ENCODE results near the gene DDOST. TPM values are rescaled to one million over a fixed set of nuclear protein-coding genes. Genes with fewer than 3 reads are reported as not detected.
A peak's percentile ranks its signal among the peaks of the same experiment; 100 is the strongest.

The DDOST gene
- polyA plus RNA-seq, 1 donor (not counting 4 experiments of a cell fraction or from before 2014, with no cell fraction given) = 263 TPM

GRCh38 chr1:20641975-20642374 lies 19.2 kb downstream of the DDOST start:
- Histone ChIP-seq H3K9me1 (ENCODE audit: control insufficient read depth, extremely low read depth, insufficient read depth, low read length) (no peaks in the 10 kb centered on the region), H3K27me3 (ENCODE audit: control insufficient read depth, extremely low read depth, insufficient read depth, low read length) (no peaks in the 10 kb centered on the region), H4K20me1 (ENCODE audit: control insufficient read depth, extremely low read depth, insufficient read depth, low read length) (no peaks in the 10 kb centered on the region), H2AFZ (ENCODE audit: control insufficient read depth, low read length) (no peak overlapping the region), H3K79me2 (ENCODE audit: control insufficient read depth, insufficient read depth, low read length) (no peaks in the 10 kb centered on the region), H3K36me3 (ENCODE audit: control insufficient read depth in 2 of 2, extremely low read depth in 1 of 2, insufficient read depth in 2 of 2, low read length in 2 of 2) (peaks cover 20 to 38% of the 10 kb centered on the region in 2 experiments), H3K9ac (ENCODE audit: control insufficient read depth, extremely low read depth, insufficient read depth, low read length) (no peak overlapping the region), H3K4me3 (ENCODE audit: control insufficient read depth in 2 of 3, extremely low read depth in 1 of 3, insufficient read depth in 2 of 3, low read depth in 1 of 3, low read length in 3 of 3) (no peak overlapping the region), H3K27ac (ENCODE audit: control insufficient read depth, insufficient read depth, low read length) (no peak overlapping the region), H3K9me3 (ENCODE audit: control insufficient read depth, low read depth, low read length) (no peaks in the 10 kb centered on the region), H3K4me2 (ENCODE audit: control insufficient read depth, extremely low read depth, insufficient read depth, low read depth, low read length) (no peak overlapping the region), H3K4me1 (ENCODE audit: control insufficient read depth, extremely low read depth, insufficient read depth, low read length) (no peaks in the 10 kb centered on the region)
- DNase-seq (ENCODE audit: low read depth, low spot score) (no peak), FAIRE-seq (no peak)
- TF ChIP-seq, protein P1, sequence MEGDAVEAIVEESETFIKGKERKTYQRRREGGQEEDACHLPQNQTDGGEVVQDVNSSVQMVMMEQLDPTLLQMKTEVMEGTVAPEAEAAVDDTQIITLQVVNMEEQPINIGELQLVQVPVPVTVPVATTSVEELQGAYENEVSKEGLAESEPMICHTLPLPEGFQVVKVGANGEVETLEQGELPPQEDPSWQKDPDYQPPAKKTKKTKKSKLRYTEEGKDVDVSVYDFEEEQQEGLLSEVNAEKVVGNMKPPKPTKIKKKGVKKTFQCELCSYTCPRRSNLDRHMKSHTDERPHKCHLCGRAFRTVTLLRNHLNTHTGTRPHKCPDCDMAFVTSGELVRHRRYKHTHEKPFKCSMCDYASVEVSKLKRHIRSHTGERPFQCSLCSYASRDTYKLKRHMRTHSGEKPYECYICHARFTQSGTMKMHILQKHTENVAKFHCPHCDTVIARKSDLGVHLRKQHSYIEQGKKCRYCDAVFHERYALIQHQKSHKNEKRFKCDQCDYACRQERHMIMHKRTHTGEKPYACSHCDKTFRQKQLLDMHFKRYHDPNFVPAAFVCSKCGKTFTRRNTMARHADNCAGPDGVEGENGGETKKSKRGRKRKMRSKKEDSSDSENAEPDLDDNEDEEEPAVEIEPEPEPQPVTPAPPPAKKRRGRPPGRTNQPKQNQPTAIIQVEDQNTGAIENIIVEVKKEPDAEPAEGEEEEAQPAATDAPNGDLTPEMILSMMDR (optimal IDR thresholded peaks at IDR 0.05 in 1 of 3, IDR thresholded peaks at IDR 0.05 in 1 of 3, conservative IDR thresholded peaks at IDR 0.05 in 1 of 3; ENCODE audit: extremely low read depth in 1 of 3, insufficient read depth in 2 of 3, low read length in 3 of 3) = no peak
- TF ChIP-seq EZH2 (IDR thresholded peaks at IDR 0.05; ENCODE audit: low read length) = no peak
- dilution Hi-C loops (cut with MboI; ENCODE audit: extremely low pct_ligation_motif_present, low sequenced_read_pairs) = no loop called here

DNA sequence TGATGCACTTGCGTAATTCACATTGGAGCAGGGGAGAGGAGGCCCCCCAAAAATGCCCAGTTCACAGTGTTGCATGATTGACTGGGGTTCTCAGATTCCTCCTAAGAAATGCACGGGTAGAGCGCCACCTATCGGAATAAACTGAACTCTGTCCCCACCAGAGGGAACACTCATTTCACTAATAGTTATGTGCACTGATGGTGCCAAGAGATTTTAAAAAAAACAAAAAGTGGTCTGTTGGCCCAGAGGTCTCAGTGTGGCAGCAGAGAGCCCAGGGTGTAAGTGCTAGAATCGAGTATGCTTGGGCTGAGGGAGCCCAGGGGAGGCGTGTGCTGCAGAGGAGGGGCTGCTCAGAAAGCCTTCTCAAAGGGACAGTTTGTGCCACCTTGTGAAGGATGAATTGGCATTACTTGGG lies 21.0 kb downstream of the DDOST start:
- no peak overlapping the region for H3K9ac ChIP-seq (ENCODE audit: control insufficient read depth, extremely low read depth, insufficient read depth, low read length)
- no peak overlapping the region for H3K4me2 ChIP-seq (ENCODE audit: control insufficient read depth, extremely low read depth, insufficient read depth, low read depth, low read length)
- H2AFZ ChIP-seq (ENCODE audit: control insufficient read depth, low read length) = no peak overlapping the region
- H3K36me3 ChIP-seq (ENCODE audit: control insufficient read depth in 2 of 2, extremely low read depth in 1 of 2, insufficient read depth in 2 of 2, low read length in 2 of 2) = peaks cover 13 to 33% of the 10 kb centered on the region in 2 experiments
- H3K9me3 ChIP-seq (ENCODE audit: control insufficient read depth, low read depth, low read length) = no peaks in the 10 kb centered on the region
- FAIRE-seq (peak; percentile 85), DNase-seq (ENCODE audit: low read depth, low spot score) (no peak)
- no peaks in the 10 kb centered on the region for H3K9me1 ChIP-seq (ENCODE audit: control insufficient read depth, extremely low read depth, insufficient read depth, low read length)
- H3K4me1 ChIP-seq (ENCODE audit: control insufficient read depth, extremely low read depth, insufficient read depth, low read length) = no peaks in the 10 kb centered on the region
- TF ChIP-seq, protein P1 (optimal IDR thresholded peaks at IDR 0.05 in 1 of 3, IDR thresholded peaks at IDR 0.05 in 1 of 3, conservative IDR thresholded peaks at IDR 0.05 in 1 of 3; ENCODE audit: extremely low read depth in 1 of 3, insufficient read depth in 2 of 3, low read length in 3 of 3) = peak; percentile 73 to 84 (median 78)
- no peak for TF ChIP-seq EZH2 (IDR thresholded peaks at IDR 0.05; ENCODE audit: low read length)
- no peaks in the 10 kb centered on the region for H3K79me2 ChIP-seq (ENCODE audit: control insufficient read depth, insufficient read depth, low read length)
- no peak overlapping the region for H3K27ac ChIP-seq (ENCODE audit: control insufficient read depth, insufficient read depth, low read length)
- H3K4me3 ChIP-seq (ENCODE audit: control insufficient read depth in 2 of 3, extremely low read depth in 1 of 3, insufficient read depth in 2 of 3, low read depth in 1 of 3, low read length in 3 of 3) = no peak overlapping the region
- H3K27me3 ChIP-seq (ENCODE audit: control insufficient read depth, extremely low read depth, insufficient read depth, low read length) = no peaks in the 10 kb centered on the region
- dilution Hi-C loops (cut with MboI; ENCODE audit: extremely low pct_ligation_motif_present, low sequenced_read_pairs) = no loop called here
- H4K20me1 ChIP-seq (ENCODE audit: control insufficient read depth, extremely low read depth, insufficient read depth, low read length) = no peaks in the 10 kb centered on the region

Data from keratinocyte (primary cell).